Right lobe of liver (tissue), 4 donors: ENCODE results near the gene HPS3.

ENCODE experiments used
- POLR2A ChIP-seq: fragments of 450-650 bp; IDR thresholded peaks from one replicate; pipeline ENCODE4 v1.6.1; 2017; ENCODE audit warnings: antibody characterized with exemption, mild to moderate bottlenecking
- TF ChIP-seq, protein P1 (sequence below), 4 donors: fragments of 200-600 bp in 3 of 4; fragments of 450-650 bp in 1 of 4; IDR thresholded peaks; one replicate each; pipeline versions ENCODE4 v1.5.1 to v1.8.0; 2016 to 2022; ENCODE audit warnings: antibody characterized with exemption in 4 of 4, mild to moderate bottlenecking in 2 of 4
- donor health status: DM: no; HTN: no; CAD: no.
- donor health status: DM: no; HTN: no; CAD: no.
- donor health status: DM: no; HTN: yes; CAD: no.

DNA sequence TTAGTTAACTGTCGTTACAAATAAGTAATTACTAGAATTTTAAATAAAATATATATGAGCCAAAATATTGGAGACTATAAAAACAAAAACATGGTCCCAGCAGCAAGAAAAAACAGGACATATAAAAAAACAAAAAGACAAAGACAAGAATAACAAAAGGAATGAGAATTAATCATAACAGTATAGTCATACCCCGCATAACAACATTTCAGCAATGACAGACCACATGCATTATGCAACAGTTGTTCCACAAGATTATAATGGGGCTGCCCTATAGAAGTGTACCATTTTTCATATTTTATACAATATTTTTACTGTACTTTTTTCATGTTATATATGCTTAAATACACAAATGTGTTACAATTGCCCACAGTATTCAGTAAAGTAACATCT lies 48.7 kb upstream of the HPS3 start:
- TF ChIP-seq, protein P1, sequence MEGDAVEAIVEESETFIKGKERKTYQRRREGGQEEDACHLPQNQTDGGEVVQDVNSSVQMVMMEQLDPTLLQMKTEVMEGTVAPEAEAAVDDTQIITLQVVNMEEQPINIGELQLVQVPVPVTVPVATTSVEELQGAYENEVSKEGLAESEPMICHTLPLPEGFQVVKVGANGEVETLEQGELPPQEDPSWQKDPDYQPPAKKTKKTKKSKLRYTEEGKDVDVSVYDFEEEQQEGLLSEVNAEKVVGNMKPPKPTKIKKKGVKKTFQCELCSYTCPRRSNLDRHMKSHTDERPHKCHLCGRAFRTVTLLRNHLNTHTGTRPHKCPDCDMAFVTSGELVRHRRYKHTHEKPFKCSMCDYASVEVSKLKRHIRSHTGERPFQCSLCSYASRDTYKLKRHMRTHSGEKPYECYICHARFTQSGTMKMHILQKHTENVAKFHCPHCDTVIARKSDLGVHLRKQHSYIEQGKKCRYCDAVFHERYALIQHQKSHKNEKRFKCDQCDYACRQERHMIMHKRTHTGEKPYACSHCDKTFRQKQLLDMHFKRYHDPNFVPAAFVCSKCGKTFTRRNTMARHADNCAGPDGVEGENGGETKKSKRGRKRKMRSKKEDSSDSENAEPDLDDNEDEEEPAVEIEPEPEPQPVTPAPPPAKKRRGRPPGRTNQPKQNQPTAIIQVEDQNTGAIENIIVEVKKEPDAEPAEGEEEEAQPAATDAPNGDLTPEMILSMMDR (IDR thresholded peaks at IDR 0.05): no peak
- TF ChIP-seq POLR2A: no peak
